Stimulated activated CD8-positive, alpha-beta memory T cell treated with anti-CD3 and anti-CD28 coated beads, Interleukin-4, amount 100 ng/mL, for 4 hours (primary cell): ENCODE measurements around the gene TMEM253.
A peak's percentile ranks its signal among the peaks of the same experiment; 100 is the strongest.

Source experiments
- DNase-seq, 2 donors: peaks; one replicate each; pipeline ENCODE4 v3.0.0-alpha.2; 2020; ENCODE audit warnings: low read depth in 2 of 2, low spot score in 1 of 2

The TMEM253 gene

GRCh38 chr14:21103710-21104447 is 3.0 kb downstream of the TMEM253 start:
- DNase-seq, result peak; percentile 86 to 88

- DNase-seq, result peak in 1 of 2 donors; percentile 37
Observed at GRCh38 chr14:21104448-21105060, 3.7 kb downstream of the TMEM253 start.

- DNase-seq, result no peak
Observed at GRCh38 chr14:21105095-21105494, 4.2 kb downstream of the TMEM253 start.

GRCh38 chr14:21106176-21106497 is 5.3 kb downstream of the TMEM253 start:
- DNase-seq, result no peak

- peak; percentile 45 to 51 for DNase-seq
Observed at GRCh38 chr14:21106498-21107282, 5.8 kb downstream of the TMEM253 start.

GRCh38 chr14:21107283-21107800 is 6.5 kb downstream of the TMEM253 start:
- DNase-seq, result no peak

- no peak for DNase-seq
Observed at GRCh38 chr14:21108791-21109190, 7.9 kb downstream of the TMEM253 start.

GRCh38 chr14:21109377-21110138 is 8.7 kb downstream of the TMEM253 start:
- DNase-seq, result no peak

GRCh38 chr14:21112255-21112654 is 11.4 kb downstream of the TMEM253 start:
- no peak for DNase-seq

- no peak for DNase-seq
Observed at GRCh38 chr14:21113369-21113768, 12.5 kb downstream of the TMEM253 start.

- DNase-seq, result no peak
Observed at GRCh38 chr14:21118933-21119332, 18.1 kb downstream of the TMEM253 start.

GRCh38 chr14:21120686-21121085 is 19.8 kb downstream of the TMEM253 start:
- DNase-seq, result no peak

- DNase-seq, result no peak
Observed at GRCh38 chr14:21121122-21121521, 20.3 kb downstream of the TMEM253 start.

- DNase-seq, result no peak
Observed at GRCh38 chr14:21123429-21123828, 22.6 kb downstream of the TMEM253 start.

- DNase-seq, result no peak
Observed at GRCh38 chr14:21133901-21134300, 33.0 kb downstream of the TMEM253 start.

- DNase-seq, result no peak
Observed at GRCh38 chr14:21136024-21136423, 35.2 kb downstream of the TMEM253 start.

GRCh38 chr14:21142357-21142756 is 41.5 kb downstream of the TMEM253 start:
- no peak for DNase-seq

- no peak for DNase-seq
Observed at GRCh38 chr14:21145437-21145836, 44.6 kb downstream of the TMEM253 start.

- no peak for DNase-seq
Observed at GRCh38 chr14:21149641-21150367, 48.9 kb downstream of the TMEM253 start.
